HCT116 (cell line): ENCODE results near the gene GRK5. TPM values are rescaled to one million over a fixed set of nuclear protein-coding genes. Genes with fewer than 3 reads are reported as not detected.

Experiments
- ATAC-seq: fragments of 200-7000 bp; cut with Tn5 transposase; 2 replicates; pipeline ENCODE4 v1.9.1; 2020; ENCODE audit warnings: mild to moderate bottlenecking, moderate library complexity
- BruUV-seq: library from RNA; stranded (reverse); fragments of 400-500 nt; replicated peaks from 2 replicates; lab custom pipeline; 2021; lab: Mats Ljungman, UMichigan
- CTCF ChIA-PET: fragments of 300-600 bp; sonication (Branson Sonifier 250); formaldehyde crosslinking; loops from one replicate; lab custom pipeline; 2021; ENCODE audit warnings: antibody characterized with exemption; lab: Charles Lee
- POLR2A ChIA-PET: fragments of 300-600, 350-600 bp; sonication (Branson Sonifier 250); formaldehyde crosslinking; loops from one replicate; lab custom pipeline; 2021; ENCODE audit warnings: antibody characterized with exemption; lab: Charles Lee
- RAD21 ChIA-PET, 2 experiments: fragments of 300-600 bp; sonication (Branson Sonifier 250); formaldehyde crosslinking; loops; one replicate each; lab custom pipeline; 2023; ENCODE audit warnings: low total read pairs in 2 of 2; ENCODE audit not compliant: uncharacterized antibody in 2 of 2, unreplicated experiment in 2 of 2, low non-redundant PET in 1 of 2; lab: Charles Lee
- DNase-seq: peaks from one replicate; pipeline ENCODE4 v3.0.0-alpha.2; 2010; ENCODE audit warnings: low read depth, low spot score
- H2AFZ ChIP-seq: fragments of 200-600 bp; shearing (Covaris generic), sonication (generic); 2 replicates; pipeline ENCODE4 v1.6.1; 2017; ENCODE audit warnings: low read depth, mixed run types, mixed read lengths, antibody characterized with exemption, low read length; ENCODE audit not compliant: poor library complexity, severe bottlenecking
- H3K27ac ChIP-seq: 2 replicates; pipeline ENCODE4 v1.5.1; 2012; ENCODE audit warnings: low read depth, low read length
- H3K27me3 ChIP-seq: fragments of 200-600 bp; sonication (generic); 2 replicates; pipeline ENCODE4 v1.6.1; 2016; ENCODE audit warnings: mixed run types, low read length, mixed read lengths; ENCODE audit not compliant: insufficient read depth
- H3K36me3 ChIP-seq, 2 experiments: fragments of 200-500 bp in 1 of 2; fragments of 200-600 bp in 1 of 2; sonication (Bioruptor generic) in 1 of 2; sonication (generic) in 1 of 2; 2 replicates each; pipeline versions ENCODE4 v1.5.1 to v1.6.1; 2014 to 2016; ENCODE audit warnings: low read length in 2 of 2, inconsistent platforms in 1 of 2, mixed read lengths in 1 of 2, mixed run types in 1 of 2; ENCODE audit not compliant: insufficient read depth in 2 of 2, control insufficient read depth in 1 of 2
- H3K4me1 ChIP-seq, 2 experiments: fragments of 200-600 bp in 1 of 2; sonication (generic) in 1 of 2; 2 replicates each; pipeline versions ENCODE4 v1.5.1 to v1.6.1; 2012 to 2017; ENCODE audit warnings: low read length in 2 of 2, inconsistent platforms in 1 of 2, mild to moderate bottlenecking in 1 of 2, mixed read lengths in 1 of 2, mixed run types in 1 of 2, moderate library complexity in 1 of 2; ENCODE audit not compliant: insufficient read depth in 2 of 2, control insufficient read depth in 1 of 2
- H3K4me2 ChIP-seq: fragments of 200-600 bp; sonication (generic); 2 replicates; pipeline ENCODE4 v1.6.1; 2017; ENCODE audit warnings: mixed run types, low read length, mixed read lengths
- H3K4me3 ChIP-seq, 2 experiments: fragments of 200-600 bp in 1 of 2; sonication (generic) in 1 of 2; replicated peaks in 1 of 2; 2 replicates each; pipeline ENCODE4 v1.5.1; 2011 to 2016; ENCODE audit warnings: low read length in 2 of 2, control low read depth in 1 of 2, low read depth in 1 of 2, mild to moderate bottlenecking in 1 of 2, mixed read lengths in 1 of 2, mixed run types in 1 of 2
- H3K79me2 ChIP-seq: fragments of 200-600 bp; sonication (generic); 2 replicates; pipeline ENCODE4 v1.6.1; 2017; ENCODE audit warnings: mild to moderate bottlenecking, mixed run types, low read length, moderate library complexity, mixed read lengths; ENCODE audit not compliant: insufficient read depth
- H3K9ac ChIP-seq: fragments of 200-600 bp; sonication (generic); 2 replicates; pipeline ENCODE4 v1.6.1; 2016; ENCODE audit warnings: low read length, mixed read lengths
- H3K9me2 ChIP-seq: fragments of 200-600 bp; sonication (generic), shearing (Covaris generic); 2 replicates; pipeline ENCODE4 v1.6.1; 2017; ENCODE audit warnings: mixed run types, mild to moderate bottlenecking, moderate library complexity; ENCODE audit not compliant: insufficient read depth
- H3K9me3 ChIP-seq, 2 experiments: fragments of 200-500 bp in 1 of 2; fragments of 200-600 bp in 1 of 2; sonication (Bioruptor generic) in 1 of 2; sonication (generic) in 1 of 2; 2 replicates each; pipeline ENCODE4 v1.6.1; 2014 to 2017; ENCODE audit warnings: low read length in 2 of 2, mixed read lengths in 2 of 2, inconsistent platforms in 1 of 2, low read depth in 1 of 2, mild to moderate bottlenecking in 1 of 2, mixed run types in 1 of 2, moderate library complexity in 1 of 2; ENCODE audit not compliant: control insufficient read depth in 1 of 2, insufficient read depth in 1 of 2
- H4K20me1 ChIP-seq: fragments of 200-600 bp; sonication (generic), shearing (Covaris generic); 2 replicates; pipeline ENCODE4 v1.6.1; 2017; ENCODE audit warnings: mixed run types, mild to moderate bottlenecking, moderate library complexity; ENCODE audit not compliant: insufficient read depth
- ATF3 ChIP-seq: IDR thresholded peaks from 2 replicates; pipeline ENCODE4 v1.6.1; 2012
- CBX3 ChIP-seq: IDR thresholded peaks from 2 replicates; pipeline ENCODE4 v1.6.1; 2012; ENCODE audit warnings: low read depth
- CEBPB ChIP-seq: IDR thresholded peaks from 2 replicates; pipeline ENCODE4 v1.6.1; 2012; ENCODE audit warnings: low read depth
- ELF1 ChIP-seq: IDR thresholded peaks from 2 replicates; pipeline ENCODE4 v1.6.1; 2012; ENCODE audit warnings: low read depth, borderline replicate concordance
- EZH2 ChIP-seq: fragments of 200-600 bp; sonication (generic); IDR thresholded peaks from 2 replicates; pipeline ENCODE4 v1.6.1; 2017; ENCODE audit warnings: antibody characterized with exemption, mixed run types
- EZH2phosphoT487 ChIP-seq: fragments of 200-600 bp; IDR thresholded peaks from 2 replicates; pipeline ENCODE4 v1.6.1; 2018; ENCODE audit warnings: antibody characterized with exemption, borderline replicate concordance
- JUND ChIP-seq: IDR thresholded peaks from 2 replicates; pipeline ENCODE4 v1.6.1; 2012
- MAX ChIP-seq: IDR thresholded peaks from 2 replicates; pipeline ENCODE4 v1.6.1; 2012
- POLR2AphosphoS5 ChIP-seq: IDR thresholded peaks from 2 replicates; pipeline ENCODE4 v1.6.1; 2011; ENCODE audit warnings: mild to moderate bottlenecking, low read depth, low read length, moderate library complexity
- REST ChIP-seq: IDR thresholded peaks from 2 replicates; pipeline ENCODE4 v1.6.1; 2012; ENCODE audit warnings: low read depth
- ZFX ChIP-seq: fragments of 450-650 bp; IDR thresholded peaks from 2 replicates; pipeline ENCODE4 v1.6.1; 2017
- intact Hi-C: fragments of 100-400 bp; cut with micrococcal nuclease; formaldehyde crosslinking; loops from 2 replicates; pipeline ENCODE4 v1.10.0; 2022
- total RNA-seq: library from RNA; stranded (reverse); gene quantifications from one replicate; pipeline ENCODE4 v1.2.1, GENCODE V29; 2021; ENCODE audit not compliant: unreplicated experiment

GRK5 gene
- total RNA-seq, 1 experiment from 2014 or later: 7.3 TPM

GRCh38 chr10:119274519-119275045 is 67.2 kb downstream of the GRK5 start:
- H3K4me1 ChIP-seq: peaks cover 33 to 42% of the 10 kb centered on the region in 2 experiments
- no peaks in the 10 kb centered on the region for H3K9me3 ChIP-seq
- no TSS peak for BruUV-seq
- H3K36me3 ChIP-seq: no peaks in the 10 kb centered on the region
- H3K27ac ChIP-seq: no peak overlapping the region
- intact Hi-C loops: no loop called here
- RAD21 ChIA-PET: no interaction called here
- H3K79me2 ChIP-seq: no peaks in the 10 kb centered on the region
- no peak overlapping the region for H3K9ac ChIP-seq
- no peaks in the 10 kb centered on the region for H3K9me2 ChIP-seq
- H4K20me1 ChIP-seq: no peaks in the 10 kb centered on the region
- POLR2A ChIA-PET: interaction anchor here (1.0 kb wide), 1 partner anchor 9 kb away, joined by 4 read pairs; no protein-coding TSS in a partner anchor
- DNase-seq: no peak
- H3K27me3 ChIP-seq: no peaks in the 10 kb centered on the region
- no peak overlapping the region for H2AFZ ChIP-seq
- ATAC-seq: no peak
- no peak overlapping the region for H3K4me2 ChIP-seq
- H3K4me3 ChIP-seq: no peak overlapping the region
- TF ChIP-seq MAX: no peak
- TF ChIP-seq ZFX: no peak
- no peak for TF ChIP-seq EZH2
- no peak for TF ChIP-seq POLR2AphosphoS5
- TF ChIP-seq REST: no peak
- TF ChIP-seq CEBPB: no peak
- no peak for TF ChIP-seq JUND
- no peak for TF ChIP-seq ATF3
- TF ChIP-seq EZH2phosphoT487: no peak
- no peak for TF ChIP-seq ELF1
- TF ChIP-seq CBX3: no peak
- TF ChIP-seq, all 23 proteins: peak for 0
- CTCF ChIA-PET: no interaction called here
